AG09309 (cell line): ENCODE results near the gene DOCK9.

Experiments used
- DNase-seq: peaks from one replicate; pipeline ENCODE4 v3.0.0-alpha.2; 2010; ENCODE audit warnings: low read depth
- H3K4me3 ChIP-seq: 2 replicates; pipeline ENCODE4 v1.5.1; 2011; ENCODE audit warnings: mild to moderate bottlenecking, low read depth, low read length, moderate library complexity; ENCODE audit not compliant: control insufficient read depth
- TF ChIP-seq, protein P1 (sequence below): IDR thresholded peaks from 2 replicates; pipeline ENCODE4 v1.5.1; 2011; ENCODE audit warnings: mild to moderate bottlenecking, low read depth, low read length, inconsistent platforms; ENCODE audit not compliant: insufficient read depth, control insufficient read depth; ENCODE audit errors: missing control alignments

The DOCK9 gene

DNA sequence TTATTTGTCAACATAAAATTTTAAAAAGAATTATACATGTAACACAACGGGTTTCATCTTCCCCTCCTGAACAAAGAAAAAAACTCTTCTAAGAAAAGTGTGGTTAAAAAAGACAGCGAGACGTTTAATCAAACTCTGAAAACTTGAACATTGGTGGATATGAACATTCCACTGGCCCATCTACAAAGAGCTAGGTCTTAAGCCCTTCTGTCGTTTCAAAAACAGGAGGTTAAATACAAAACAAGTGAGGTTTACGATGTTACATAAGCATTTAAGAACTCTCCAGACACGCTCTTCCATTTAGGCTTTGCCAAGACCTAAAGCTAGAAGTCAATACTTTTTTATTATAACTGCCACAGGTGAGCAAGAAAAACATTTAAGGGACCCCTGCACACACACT lies 9.4 kb upstream of the DOCK9 start:
- TF ChIP-seq, protein P1, sequence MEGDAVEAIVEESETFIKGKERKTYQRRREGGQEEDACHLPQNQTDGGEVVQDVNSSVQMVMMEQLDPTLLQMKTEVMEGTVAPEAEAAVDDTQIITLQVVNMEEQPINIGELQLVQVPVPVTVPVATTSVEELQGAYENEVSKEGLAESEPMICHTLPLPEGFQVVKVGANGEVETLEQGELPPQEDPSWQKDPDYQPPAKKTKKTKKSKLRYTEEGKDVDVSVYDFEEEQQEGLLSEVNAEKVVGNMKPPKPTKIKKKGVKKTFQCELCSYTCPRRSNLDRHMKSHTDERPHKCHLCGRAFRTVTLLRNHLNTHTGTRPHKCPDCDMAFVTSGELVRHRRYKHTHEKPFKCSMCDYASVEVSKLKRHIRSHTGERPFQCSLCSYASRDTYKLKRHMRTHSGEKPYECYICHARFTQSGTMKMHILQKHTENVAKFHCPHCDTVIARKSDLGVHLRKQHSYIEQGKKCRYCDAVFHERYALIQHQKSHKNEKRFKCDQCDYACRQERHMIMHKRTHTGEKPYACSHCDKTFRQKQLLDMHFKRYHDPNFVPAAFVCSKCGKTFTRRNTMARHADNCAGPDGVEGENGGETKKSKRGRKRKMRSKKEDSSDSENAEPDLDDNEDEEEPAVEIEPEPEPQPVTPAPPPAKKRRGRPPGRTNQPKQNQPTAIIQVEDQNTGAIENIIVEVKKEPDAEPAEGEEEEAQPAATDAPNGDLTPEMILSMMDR = no peak
- H3K4me3 ChIP-seq = no peak overlapping the region
- DNase-seq = no peak

DNA sequence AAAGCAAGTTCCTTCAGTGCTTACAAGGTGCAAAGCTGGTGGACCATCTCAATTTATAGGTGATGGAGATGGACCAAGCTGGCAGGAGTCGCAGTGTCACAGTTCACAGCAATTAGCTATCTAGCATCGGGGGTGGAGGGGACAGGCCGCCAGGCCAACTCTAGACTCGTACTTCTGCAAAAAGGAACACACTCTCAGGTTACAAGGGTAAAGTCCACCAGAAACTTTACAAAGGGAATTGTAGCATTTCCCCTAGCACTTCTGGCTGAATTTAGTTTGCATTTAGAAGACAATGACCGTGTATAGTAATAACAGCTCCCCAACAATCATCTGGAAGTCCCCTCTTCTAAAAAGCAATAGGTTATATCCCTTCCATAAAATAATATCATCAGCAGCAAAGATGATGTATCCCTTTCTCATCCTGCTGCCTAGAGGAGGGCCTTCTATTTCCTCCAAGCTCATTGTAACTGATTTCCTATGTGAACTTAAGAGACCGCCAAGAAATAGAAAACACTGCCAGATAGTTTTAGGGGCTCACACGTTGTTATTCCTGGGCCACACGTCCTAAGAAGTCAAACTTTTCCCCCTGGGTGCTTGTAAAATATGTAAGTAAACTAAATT lies 8.5 kb upstream of the DOCK9 start:
- no peak overlapping the region for H3K4me3 ChIP-seq
- TF ChIP-seq, protein P1 = no peak
- DNase-seq = no peak

DNA sequence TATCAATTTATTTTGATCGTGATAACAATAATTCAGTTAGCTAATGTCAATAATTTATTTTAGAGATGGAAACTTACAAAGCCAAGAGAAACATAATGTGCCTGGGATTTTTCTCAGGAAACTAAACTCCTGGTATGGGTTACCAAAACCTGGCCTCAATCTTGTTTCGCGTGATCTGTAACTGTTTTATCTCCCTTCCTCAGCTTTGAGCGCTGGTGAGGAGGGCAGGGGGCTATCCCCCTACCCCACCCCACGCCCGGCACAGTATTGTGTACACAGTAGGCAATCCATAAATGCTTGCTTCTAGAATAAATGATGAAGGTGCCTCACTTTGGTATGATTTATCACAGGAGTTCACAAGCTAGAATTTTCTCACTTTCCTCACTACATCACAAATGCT lies 7.7 kb upstream of the DOCK9 start:
- TF ChIP-seq, protein P1 = no peak
- no peak for DNase-seq
- no peak overlapping the region for H3K4me3 ChIP-seq

DNA sequence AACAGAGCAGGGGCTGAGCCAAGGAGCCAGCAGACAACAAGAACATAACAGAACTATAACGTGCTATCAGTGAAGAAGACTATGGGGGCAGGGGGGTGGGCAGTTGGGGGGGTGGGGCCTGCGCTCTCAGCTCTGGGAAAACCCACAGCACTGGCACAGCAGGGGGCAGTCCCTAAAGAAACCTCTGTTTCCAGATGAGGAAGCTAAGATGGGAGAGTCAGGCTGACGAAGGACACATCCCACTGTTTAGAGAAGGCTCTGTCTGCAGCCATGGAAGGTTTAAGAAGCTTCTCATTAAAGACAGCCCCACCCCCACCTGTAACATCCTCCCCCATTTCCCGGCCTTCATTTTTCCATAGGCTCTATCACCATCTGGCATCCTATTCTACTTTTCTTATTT lies 7.1 kb upstream of the DOCK9 start:
- no peak for DNase-seq
- TF ChIP-seq, protein P1 = no peak
- no peak overlapping the region for H3K4me3 ChIP-seq

DNA sequence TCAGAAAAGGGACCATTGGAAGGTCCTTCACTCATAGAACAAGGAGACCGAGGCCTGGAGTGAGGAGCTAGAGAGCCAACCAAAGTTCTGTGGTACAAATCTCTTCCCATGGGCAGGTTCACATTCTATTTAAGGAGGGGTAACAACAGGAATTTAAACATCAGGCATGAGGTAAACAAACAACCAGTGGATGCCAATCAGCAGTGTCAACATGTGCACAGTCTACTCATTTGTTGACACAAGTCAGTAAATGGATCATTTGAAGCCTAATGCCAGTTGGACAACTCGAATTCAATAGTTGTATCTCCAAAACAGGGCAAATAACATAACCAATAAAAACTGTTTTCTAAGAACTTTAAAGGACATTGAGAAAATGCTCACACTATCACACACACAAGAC lies 6.3 kb upstream of the DOCK9 start:
- no peak for DNase-seq
- no peak overlapping the region for H3K4me3 ChIP-seq

DNA sequence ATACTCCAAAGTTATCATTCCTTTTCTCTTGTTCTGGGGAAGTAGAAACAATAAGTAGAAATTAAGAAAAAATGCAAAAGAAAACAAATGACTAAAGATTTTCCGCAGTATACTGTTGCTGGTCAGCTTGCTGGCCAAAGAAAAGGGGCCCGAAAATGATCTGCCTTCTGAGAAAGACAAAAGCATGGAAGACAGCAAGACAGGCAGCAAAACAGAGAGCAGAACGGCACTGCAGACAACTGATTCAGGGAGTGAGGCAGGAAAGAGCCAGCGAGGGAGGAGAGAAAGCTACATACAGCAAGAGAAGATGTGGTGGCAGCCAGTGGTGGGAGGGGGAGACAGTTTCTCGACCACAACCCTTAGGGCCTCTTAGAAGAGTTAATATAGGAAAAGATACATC lies 5.3 kb upstream of the DOCK9 start:
- TF ChIP-seq, protein P1 = no peak

More for the DNA sequence above, 6.3 kb upstream of the DOCK9 start:
- TF ChIP-seq, protein P1 = no peak

More for the DNA sequence above, 5.3 kb upstream of the DOCK9 start:
- no peak for DNase-seq
- H3K4me3 ChIP-seq = no peak overlapping the region
